HG02763 (cell line): ENCODE data around the gene BBS1.
"Not testable (repeated sequence)": the region's sequence is repeated elsewhere in the genome, so short reads cannot be mapped to it uniquely, and the experiment has no call there.

Source experiments
- ATAC-seq: cut with Tn5 transposase; IDR thresholded peaks from one replicate; pipeline ENCODE4 v1.9.1; 2021; ENCODE audit warnings: mild to moderate bottlenecking, moderate library complexity; ENCODE audit not compliant: unreplicated experiment

The BBS1 gene

DNA sequence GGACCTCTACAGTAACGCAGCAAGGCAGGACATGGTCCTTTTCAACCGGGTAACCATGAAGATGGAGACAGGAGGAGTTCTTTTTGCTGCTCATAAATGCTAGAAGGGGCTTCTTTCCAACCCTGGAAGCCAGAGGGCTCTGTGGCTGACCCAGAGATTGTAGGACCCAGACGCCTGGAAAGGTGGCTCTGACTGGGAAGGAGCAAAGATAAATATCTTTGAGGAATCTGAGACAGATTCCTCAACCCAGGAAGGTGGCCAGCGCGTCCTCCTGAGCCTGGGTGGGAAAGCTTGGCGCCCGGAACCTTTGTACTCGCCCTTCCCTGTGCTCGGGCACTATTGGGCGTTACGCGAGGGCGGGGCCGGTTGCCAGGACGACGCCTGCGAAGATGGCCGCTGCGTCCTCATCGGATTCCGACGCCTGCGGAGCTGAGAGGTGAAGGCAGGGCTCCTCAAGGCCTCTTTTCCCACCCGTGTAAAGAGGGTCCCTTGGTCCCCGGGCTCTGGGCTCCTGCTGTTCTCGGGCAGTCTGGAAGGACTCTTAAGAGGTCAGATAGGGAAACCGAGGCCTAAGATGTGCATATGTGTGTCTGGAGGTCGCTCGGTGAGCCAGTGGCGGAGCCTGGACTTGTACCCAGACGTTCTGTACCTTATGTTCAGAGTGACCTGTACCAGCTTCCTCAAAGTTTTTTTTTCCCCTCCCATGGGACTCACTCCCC, at the start of gene BBS1:
Gene BBS1, plus strand, starts transcription at position 365 of the 719 bp plus-strand sequence. Its CDS starts 25 bp downstream, at position 390.
- ATAC-seq = peak; percentile 86

DNA sequence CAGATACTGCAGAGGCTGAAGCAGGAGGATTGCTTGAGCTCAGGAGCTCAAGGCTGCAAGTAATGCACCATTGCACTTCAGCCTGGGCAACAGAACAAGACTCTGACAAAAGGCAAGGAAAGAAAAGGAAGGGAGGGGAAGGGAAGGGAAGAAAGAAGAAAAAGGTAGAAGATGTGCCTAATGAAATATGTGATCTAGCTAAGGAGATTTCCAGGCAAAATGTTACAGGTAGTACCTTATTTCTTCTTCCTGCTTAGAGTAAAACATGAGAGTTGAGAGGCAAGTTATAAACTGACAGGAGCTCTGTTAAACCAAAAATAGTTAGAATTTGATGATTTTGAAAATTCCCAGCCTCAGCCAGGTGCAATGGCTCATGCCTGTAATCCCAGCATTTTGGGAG, 48.4 kb upstream of the BBS1 start:
- ATAC-seq = no peak

DNA sequence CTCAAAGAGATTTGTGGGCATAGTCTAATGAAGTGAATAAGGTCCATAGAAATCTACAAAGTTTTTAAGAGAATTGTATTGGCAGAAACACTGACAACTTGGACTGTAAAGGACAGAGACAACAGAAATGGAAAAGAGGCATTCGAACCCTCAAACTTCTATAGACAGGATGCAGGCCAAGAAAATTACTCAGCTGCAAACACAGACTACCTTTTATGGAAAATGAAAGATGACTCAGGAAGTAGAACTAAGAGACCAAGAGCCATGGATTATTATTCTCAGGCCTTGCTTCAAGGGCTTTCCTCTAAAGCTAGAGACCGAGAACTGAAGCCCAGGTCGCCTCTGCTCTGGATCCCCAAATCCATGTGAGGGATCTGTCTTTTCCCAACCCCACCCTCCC, 47.5 kb upstream of the BBS1 start:
- no peak for ATAC-seq

DNA sequence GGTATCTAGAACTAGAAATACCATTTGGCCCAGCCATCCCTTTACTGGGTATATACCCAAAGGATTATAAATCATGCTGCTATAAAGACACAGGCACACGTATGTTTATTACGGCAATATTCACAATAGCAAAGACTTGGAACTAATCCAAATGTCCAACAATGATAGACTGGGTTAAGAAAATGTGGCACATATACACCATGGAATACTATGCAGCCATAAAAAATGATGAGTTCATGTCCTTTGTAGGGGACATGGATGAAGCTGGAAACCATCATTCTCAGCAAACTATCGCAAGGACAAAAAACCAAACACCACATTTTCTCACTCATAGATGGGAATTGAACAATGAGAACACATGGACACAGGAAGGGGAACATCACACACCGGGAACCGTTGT, 46.3 kb upstream of the BBS1 start:
- not testable (repeated sequence) for ATAC-seq

DNA sequence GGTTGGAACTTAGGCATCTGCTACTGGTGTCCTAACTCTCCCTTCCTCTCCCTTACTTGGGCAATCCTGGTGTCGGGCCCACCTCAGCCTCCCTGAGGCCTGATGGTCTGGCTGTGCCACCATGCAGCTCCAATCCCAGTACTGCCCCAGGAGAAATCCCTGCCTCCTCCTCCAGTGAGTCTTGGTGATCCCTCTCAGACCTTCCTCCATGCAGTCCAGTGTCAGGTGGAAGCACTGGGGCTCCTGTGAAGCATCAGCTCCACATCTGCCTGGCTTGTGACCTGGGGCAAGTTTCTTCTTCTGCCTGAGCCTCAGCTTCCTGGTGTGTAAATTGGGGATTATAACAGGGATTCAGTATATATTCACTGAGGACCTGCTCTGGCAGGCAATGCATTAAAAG, 45.5 kb upstream of the BBS1 start:
- ATAC-seq = no peak

DNA sequence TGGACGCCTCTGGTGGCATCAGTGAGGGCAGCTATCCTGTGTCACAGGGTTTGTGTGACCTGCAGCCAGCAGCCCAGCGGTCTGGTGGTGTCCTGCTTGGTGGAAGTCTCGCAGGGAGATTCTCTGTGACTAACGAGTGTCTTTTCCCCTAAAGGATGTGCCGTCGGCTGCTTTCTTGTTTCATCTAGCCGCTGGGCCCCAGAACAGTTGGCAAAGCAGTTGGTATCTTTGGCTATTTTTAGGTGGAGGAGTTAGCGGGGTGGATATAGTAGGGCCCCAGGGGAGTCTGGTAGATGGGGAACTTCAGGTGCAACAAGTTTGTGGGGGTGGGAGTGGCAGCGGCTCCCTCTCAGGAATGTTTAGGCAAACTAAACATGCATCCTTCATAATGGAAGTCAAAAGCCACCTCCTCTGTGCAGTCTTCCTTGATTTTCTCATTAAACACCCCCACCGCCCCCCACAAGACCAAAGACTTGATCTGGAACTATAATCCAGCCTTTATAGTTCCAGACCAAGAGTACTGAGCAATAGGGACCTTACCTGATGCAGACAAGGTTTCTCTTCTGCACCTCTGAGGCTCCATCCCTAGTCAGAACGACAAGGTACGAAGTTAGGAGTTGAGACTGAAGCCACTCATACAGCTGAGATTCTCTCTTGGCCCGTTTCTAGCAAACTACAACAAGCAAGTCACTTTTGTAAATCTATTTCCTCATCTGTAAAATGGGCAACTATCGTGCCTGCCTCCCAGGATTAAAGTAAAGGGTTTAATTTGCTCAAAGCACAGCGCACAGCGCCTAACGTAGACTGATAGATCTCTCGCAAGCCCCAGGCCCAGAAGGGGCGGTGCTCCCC, 44.8 kb upstream of the BBS1 start:
- no peak for ATAC-seq

DNA sequence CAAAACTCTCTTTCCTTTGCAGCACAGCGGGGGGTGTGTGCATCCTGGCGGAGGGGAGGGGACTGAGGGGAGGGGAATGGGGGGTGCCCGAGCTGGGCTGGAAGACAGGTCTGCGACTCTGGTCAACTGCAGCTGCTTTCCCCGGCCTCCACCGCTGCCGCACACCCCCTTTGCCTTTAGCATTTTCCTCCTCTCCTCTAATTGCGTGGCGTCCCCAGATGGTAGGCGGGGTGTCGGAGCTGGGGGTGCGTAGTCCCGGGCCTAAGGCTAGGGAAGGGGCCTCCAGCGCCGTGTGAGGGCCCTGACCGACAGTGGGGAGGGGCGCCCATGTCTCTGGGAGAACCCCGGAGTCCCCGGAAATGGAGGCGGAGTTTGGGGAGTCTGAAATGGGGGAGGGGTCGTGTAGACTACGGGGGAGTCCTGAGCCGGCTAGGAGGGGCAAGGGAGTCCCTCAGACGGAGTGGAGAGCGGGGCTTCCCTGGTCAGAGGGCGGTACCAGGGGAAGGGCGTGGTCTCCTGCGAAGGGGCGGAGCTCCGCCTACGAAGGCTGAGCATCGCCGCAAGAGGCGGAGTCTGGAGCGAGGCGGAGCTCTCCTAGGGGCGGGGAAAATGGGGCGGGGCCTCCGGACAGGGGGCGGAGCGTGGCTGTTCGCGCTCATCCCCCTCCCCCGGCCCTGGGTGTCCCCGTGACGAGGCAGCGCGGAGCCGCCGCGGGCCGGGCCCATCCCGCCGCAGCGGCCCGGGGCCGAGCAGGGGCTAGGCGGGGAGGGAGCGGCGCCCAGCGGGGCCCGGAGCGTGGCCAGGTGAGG, 44.0 kb upstream of the BBS1 start, which contains the start of gene PELI3:
Gene PELI3, plus strand, starts transcription at position 681 of the 809 bp plus-strand sequence. CDS start 1,224 bp downstream, outside the sequence.
- peak; percentile 88 for ATAC-seq

DNA sequence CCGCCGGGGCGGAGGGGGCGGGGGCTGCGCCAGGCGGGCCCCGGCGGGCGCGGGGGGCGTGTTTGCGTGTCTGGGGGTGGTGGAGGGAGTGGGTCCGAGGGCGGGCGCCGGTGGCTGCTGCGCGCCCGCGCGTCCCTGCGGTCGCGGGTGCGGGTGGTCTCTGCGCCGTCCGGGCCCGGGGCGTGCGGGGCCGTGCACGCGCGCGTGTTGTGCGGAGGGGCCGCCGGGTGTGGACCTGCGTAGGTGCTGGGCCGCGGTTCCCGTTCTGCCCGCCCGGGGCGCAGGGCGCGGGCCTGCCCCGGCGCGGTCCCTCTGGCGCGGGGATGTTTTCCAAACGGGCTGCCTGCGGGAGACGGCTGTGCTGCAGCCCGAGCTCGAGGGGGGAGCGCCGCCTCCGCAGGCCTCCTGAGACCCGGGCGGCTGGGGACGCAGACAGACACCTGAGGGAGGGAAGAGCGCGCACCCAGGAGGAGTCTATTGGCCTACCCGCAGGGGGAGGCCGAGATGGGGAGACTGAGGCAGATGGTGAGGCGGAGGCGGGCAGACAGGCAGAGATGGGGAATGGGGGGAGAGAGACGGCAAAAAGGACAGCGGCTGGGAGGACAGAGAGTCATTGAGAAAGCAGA, 43.3 kb upstream of the BBS1 start:
- peak; percentile 27 for ATAC-seq

DNA sequence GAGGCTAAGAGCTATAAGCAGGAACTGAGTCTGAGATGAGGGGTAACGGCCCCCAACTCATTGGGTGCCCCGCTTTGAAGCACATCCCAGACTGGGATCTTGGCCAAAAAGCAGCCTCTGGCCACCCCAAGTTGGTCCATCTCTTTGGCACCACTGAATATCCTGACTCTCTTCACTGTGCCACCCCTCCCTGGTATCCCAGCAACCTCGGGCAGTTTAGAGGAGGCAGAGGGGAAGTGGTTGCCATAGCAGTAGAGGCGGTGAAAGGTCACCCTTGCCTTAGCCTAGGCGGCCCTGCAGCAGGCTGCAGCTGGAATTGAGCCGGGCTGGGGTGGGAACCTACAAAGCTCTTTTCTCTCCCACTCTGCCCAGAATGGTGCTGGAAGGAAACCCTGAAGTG, 42.7 kb upstream of the BBS1 start:
- no peak for ATAC-seq

DNA sequence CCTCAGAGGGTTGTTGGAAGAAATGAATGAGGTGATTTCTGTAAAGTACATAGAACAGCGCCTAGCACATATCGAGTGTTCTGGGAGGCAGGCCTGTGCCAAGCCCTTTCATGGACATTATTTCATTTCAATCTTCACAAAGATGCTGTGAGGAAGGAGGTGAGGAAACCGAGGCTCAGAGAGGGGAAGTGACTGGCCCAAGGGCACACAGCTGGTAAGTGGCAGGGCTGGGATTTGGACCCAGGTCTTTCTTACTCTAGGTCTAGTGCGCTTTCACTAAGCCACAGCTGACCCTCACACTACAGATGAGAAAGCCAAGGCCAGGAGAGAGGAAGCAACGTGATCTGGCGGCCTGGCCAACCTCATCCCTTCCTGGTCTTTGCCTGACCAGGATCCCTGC, 41.7 kb upstream of the BBS1 start:
- no peak for ATAC-seq

DNA sequence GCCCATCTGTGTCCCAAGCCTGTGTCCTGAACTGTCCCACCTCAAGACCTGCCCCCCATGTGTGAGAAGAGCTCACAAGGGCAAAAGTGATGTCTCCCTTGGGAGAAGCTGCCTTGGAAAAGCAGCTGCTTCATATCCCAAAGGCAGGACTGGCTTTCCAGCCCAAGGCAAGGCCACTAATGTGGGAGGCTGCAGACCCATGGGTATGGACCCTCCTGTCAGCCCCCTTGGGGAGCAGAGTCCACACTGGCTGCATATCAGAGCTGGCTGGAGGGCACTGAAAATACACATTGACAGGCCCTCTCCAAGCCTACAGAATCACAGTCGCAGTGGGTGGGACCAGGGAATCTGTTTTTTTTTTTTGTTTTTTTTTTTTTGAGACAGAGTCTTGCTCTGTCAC, 41.0 kb upstream of the BBS1 start:
- ATAC-seq = no peak

DNA sequence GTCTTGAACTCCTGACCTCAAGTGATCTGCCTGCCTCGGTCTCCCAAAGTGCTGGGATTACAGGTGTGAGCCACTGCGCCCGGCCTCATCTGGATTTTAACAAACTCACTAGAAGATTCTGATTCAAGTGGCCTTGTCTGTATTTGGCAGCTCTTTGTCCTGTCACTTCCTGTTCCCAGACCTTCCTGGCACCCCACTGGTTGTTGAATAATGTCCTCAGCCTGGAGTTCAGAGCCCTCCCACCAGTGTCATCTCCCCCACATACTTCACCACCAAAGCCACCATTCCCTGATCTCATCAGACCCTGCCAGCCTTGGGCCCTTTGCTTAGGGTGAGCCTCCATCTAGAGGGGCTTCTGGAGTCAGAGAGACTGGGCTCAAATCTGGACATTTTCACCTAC, 40.4 kb upstream of the BBS1 start:
- ATAC-seq = no peak

DNA sequence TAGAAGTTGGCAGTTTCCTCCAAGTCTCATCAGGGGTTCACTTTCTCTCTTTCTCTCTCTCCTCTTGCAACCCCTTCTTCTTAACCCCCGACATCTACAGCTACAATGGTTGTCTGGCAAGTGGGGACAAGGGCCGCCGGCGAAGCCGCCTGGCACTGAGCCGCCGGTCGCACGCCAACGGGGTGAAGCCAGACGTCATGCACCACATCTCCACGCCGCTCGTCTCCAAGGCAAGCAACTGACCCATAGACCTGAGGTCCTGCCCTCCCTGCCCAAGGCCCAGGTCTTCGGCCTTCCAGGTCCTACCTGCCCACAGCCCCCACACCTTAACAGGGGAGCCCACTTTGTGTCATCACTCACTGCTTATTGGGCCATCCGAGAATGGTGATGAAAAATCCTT, 39.3 kb upstream of the BBS1 start:
- ATAC-seq = no peak

DNA sequence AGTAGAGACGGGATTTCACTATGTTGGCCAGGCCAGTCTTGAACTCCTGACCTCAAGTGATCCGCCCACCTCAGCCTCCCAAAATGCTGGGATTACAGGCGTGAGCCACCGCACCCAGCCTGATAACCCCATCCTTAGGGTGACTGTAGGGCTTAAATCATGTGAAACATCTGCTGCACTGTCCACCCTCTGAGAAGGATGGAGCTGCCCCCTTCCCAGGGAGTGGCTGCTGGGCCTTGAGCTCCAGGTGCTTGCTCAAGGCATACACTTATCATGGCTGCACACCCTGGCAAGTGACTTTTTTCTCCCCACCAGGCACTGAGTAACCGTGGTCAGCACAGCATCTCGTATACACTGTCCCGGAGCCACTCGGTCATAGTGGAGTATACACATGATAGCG, 38.4 kb upstream of the BBS1 start:
- no peak for ATAC-seq

DNA sequence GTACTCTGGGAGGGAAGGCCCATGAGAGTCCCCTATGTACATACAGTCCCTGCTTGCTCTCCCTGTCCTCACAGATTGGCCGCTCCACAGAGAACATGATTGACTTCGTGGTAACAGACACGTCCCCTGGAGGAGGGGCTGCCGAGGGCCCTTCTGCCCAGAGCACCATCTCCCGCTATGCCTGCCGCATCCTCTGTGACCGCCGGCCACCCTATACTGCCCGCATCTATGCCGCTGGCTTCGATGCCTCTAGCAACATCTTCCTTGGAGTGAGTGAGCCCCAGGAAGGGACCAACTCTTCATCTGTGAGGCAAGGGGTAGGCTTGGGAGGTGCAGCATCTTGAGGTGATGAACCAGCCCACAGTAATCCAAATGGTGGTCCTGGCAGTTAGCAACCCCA, 37.3 kb upstream of the BBS1 start:
- no peak for ATAC-seq

DNA sequence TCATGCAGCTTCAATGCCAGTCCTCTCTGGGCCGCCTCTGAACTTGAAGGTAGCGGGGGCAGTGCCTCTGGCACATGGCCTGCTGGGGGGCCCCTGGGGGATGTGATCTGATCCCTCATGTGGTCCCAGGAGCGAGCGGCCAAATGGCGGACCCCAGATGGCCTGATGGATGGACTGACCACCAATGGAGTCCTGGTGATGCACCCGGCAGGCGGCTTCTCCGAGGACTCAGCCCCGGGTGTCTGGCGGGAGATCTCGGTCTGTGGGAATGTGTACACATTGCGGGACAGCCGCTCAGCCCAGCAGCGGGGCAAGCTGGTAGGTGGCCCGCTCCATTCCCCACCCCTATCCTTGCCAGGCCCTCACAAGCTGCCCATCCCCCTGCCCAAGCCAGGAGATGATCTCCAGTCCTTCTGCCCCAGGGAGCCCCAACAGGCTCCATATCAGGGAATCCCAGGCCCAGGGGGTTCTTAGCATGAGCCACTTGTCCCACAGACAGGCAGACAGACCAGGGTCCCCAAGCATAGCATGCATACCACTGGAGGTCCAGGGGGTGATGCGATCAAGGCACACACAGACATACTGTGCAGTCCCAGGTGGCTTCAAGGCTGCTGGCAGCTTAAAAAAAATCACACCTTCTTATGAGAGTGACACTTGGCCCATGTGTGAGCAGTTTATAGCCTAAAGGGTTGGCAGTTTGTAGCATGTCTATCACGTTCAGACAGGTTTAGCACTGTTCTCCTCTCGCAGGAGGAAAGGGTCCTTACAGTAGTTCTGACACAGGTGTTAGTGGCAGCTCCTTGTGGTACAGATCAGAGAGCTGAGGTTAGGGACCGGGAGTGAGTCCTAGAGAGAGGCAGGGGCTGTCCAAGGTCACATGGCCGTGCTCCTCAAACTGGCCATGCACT, 36.6 kb upstream of the BBS1 start:
- ATAC-seq = no peak

DNA sequence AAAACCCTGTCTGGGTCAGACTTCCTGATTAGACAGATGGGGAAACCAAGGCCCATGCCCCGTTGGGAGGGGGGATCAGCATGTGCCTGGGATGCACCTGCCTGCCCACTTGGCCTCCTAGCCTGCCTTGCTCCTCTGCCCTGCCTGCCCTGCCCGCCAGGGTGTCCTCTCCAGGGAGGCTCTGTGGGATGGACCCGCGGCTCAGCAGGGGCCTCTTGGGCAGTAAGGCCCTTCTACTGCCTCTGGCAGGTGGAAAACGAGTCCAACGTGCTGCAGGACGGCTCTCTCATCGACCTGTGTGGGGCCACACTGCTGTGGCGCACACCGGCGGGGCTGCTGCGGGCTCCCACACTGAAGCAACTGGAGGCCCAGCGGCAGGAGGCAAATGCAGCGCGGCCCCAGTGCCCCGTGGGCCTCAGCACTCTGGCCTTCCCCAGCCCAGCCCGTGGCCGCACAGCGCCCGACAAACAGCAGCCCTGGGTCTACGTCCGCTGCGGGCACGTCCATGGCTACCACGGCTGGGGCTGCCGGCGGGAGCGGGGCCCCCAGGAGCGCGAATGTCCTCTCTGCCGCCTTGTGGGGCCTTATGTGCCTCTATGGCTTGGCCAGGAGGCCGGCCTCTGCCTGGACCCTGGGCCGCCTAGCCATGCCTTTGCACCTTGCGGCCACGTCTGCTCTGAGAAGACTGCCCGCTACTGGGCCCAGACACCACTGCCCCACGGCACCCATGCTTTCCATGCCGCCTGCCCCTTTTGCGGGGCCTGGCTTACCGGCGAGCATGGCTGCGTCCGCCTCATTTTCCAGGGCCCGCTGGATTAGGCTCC, 34.9 kb upstream of the BBS1 start:
- no peak for ATAC-seq

DNA sequence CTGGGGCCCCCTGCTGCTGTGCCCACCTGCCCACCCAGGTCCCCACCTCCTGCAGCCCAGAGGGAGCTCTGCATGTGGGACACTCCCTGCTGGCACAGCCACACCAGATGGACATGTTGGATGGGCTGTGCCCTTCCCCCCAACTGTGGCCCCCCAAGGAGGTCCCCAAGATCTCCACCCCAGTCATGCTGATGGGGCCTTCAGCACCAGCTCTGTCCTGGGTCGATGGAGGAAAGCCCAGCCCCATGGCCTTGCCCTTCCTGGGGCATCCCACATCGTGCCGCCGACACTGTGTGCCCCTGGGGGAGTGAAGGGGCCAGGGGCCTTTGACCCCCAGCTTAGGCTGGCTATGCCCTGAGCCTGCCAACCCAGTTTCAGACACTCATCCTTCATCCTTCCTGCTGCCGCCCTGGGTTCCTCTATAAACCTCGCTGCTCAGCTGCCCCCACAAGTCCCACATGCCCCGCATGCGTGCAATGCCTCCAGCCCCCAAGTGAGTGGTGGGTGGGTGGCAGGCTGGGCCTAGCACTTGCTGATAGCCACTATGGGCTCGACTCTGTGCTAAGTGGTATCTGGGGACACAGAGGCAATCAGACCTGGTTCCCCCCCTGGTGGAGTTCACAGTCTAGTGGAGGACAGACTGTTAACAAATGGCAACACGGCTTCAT, 34.1 kb upstream of the BBS1 start:
- ATAC-seq = no peak
